CD4-positive, alpha-beta T cell treated with Interleukin-10 for 1 hour (primary cell): ENCODE results near the gene PRR18.
"Not testable (repeated sequence)": the region's sequence is repeated elsewhere in the genome, so short reads cannot be mapped to it uniquely, and the experiment has no call there.

Source experiments
- DNase-seq: peaks from one replicate; pipeline ENCODE4 v3.0.0-alpha.2; 2020

Gene PRR18, protein sequence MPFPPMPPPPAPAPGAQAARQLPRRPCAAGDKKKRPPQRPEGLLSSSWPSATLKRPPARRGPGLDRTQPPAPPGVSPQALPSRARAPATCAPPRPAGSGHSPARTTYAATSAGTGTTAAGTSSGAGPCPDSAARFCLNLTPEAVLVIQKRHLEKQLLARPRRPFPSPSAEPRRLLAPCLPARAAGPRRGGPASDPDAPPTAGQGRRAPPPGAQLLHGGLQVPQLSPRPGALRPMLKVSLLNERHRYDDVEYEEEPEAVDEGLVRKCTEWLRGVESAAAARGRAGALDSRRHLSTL

GRCh38 chr6:166308033-166308768, at the start of gene PRR18:
TSS of gene PRR18 (minus strand) at chr6:166308392. CDS start at chr6:166308142, 250 bp downstream.
- no peak for DNase-seq

DNA sequence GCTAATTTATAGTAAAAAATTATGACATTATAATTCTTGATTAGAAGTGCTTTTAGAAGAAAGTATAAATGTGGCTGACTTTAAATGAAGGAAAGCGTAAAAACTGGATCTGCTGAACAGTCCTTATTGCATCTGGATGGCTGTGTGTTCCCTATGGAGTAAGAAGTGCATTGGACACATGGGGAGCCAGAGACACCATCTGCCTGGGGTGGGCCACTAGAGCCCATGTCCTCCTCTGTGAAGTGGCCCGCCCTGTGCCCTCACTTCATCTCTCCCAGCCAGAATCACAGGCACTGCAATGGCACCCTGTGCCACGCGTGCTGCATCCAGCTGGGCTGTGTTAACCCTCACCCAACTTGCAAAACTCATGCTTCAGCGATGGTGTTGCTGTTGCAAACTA, 47.4 kb upstream of the PRR18 start:
- DNase-seq, result no peak

GRCh38 chr6:166354965-166355364, 46.8 kb upstream of the PRR18 start:
- no peak for DNase-seq

GRCh38 chr6:166354143-166354542, 46.0 kb upstream of the PRR18 start:
- no peak for DNase-seq

DNA sequence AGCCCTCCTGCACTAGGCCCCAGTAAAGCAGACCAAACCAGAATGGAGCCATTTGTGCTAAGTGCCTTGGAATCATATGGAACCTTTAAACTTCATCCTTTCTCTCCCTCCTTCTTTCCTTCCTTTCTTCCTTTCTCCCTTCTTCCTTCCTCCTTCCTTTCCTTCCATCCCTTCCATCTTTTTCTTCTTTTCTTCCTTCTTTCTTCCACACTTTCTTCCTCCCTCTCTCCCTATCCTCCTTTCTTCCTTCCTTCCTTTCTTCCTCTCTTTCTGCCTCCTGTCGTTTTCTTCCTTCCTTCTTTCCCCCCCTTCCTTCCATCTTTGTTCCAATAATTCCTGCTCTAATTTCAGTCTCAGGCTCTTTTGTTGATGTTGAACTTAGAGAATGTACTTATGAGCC, 45.3 kb upstream of the PRR18 start:
- DNase-seq, result no peak

DNA sequence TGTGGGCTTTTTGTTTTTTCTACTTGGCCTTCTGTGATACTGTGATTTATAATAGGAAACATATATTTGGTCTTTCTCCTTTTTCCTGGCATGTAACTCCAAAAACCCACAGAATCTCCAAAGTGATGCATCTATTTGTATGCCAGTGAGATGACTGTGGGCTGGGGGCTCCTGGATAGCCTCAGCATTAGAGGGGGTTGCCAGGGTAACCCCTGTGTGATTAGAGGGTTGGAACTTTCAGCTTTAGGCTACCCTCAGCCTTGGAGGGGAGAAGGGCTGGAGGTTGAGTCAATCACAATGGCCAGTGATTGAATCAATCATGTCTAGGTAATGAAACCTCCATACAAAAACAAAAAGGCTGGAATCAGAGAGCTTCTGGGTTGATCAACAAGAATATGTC, 44.7 kb upstream of the PRR18 start:
- no peak for DNase-seq

GRCh38 chr6:166351715-166352285, 43.6 kb upstream of the PRR18 start:
- DNase-seq, result no peak

DNA sequence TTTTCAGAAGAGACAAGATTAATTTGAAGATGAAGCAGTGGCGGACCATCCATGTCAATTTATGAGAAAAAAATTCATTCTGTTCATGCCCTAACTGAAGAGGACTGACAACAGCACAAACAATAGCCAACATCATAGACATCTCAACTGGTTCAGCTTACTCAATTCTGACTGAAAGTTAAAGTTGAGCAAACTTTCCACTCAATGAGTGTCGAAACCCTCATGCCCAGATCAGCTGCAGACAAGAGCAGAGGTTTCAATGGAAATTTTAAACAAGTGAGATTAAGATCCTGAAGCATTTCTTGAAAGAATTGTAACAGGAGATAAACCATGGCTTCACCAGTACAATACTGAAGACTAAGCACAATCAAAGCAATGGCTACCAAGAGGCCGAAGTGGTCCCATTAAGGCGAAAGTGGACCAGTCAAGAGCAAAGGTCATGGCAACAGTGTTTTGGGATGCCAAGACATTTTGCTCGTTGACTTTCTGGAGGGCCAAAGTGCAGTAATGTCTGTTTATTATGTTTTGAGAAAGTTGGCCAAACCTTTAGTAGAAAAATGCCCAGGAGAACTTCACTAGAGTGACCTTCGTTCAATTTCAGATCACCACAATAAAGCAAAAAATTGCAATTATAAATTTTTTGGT, 40.2 kb upstream of the PRR18 start:
- DNase-seq, result no peak

GRCh38 chr6:166346965-166347364, 38.8 kb upstream of the PRR18 start:
- DNase-seq, result no peak

DNA sequence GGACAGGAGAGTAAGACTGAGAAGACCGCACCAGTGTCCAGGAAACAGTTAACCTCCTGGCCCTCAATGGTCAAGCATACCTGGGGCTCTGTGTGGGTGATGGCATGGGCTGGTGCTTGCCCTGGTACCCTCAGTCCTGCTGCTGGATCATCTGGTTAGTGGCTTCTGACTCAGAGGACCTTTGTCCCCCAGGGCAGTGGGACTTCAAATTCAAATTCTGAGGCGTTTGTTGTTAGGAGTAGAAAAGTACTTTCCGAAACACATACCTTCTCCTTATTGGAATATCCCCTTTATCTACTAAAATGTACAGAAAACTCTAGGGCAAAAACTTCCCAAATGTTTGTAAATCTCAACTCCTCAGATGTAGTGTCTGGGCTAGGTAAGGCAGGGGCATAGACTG, 38.3 kb upstream of the PRR18 start:
- no peak for DNase-seq

- not testable (repeated sequence) for DNase-seq
These were observed 37.5 kb upstream of the PRR18 start for GRCh38 chr6:166345672-166346071.

DNA sequence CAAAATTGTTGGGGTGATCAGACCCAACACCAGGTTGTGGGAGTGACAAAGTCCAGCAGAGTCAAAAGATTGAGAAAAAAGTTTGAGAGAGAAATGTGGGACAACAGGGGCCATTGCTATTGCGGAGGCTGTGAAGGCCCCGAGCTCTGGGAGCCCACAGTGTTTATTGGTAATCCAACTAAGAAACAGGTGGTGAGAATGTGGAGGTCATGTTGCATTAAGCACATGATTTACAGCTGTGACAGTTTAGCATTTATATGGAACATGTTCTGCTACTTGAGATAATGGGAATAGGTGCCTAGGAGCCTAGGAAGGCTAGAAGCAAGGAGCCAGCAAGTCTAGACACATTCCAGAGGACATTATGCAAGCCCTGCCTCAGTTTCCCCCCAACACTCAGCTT, 36.7 kb upstream of the PRR18 start:
- DNase-seq, result not testable (repeated sequence)

GRCh38 chr6:166344240-166344639, 36.0 kb upstream of the PRR18 start:
- DNase-seq, result no peak

- no peak for DNase-seq
These were observed 34.9 kb upstream of the PRR18 start for GRCh38 chr6:166343150-166343487.

GRCh38 chr6:166342349-166343149, 34.4 kb upstream of the PRR18 start, which contains the start of gene SFT2D1:
TSS of gene SFT2D1 (minus strand) at chr6:166342545. CDS start at chr6:166342481, 64 bp downstream.
- peak; percentile 82 for DNase-seq

- DNase-seq, result no peak
These were observed 33.8 kb upstream of the PRR18 start for GRCh38 chr6:166341977-166342348.

DNA sequence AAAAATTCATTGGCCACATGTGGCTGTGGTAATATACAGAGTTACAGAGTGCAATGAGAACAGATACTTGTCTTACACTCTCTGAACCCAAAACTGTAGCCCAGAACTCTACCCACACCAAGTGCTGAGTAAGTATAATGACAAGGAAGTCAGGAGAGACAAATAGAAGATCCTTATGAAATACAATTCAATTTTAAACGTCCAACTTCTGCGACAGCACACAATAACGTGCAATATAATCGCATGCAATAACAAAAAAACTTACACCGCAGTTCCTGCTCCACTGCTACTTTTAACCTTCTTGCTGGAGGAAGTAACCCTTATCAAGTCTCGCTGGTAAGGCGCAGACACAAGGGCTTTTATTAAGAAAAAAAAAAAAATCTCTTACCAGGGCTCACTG, 33.3 kb upstream of the PRR18 start:
- peak; percentile 38 for DNase-seq

DNA sequence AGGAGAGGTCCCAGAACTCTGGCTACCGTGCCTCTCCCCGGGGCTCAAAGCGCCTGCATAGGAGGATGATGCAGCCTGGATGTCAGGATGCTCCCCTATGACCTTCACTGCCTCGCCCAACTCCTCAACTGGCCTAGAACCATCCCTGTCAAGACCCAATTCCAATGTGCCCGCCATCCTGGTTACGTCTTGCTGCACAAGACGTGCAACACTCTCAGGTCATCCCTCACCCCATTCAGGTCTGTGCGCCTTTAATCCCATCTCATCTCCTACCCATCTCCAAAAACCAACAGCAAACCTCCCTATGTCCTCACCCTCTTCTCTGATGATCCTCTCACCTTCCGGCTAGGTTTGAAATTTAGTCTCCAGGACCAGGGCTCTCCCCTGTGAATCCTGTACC, 30.7 kb upstream of the PRR18 start:
- no peak for DNase-seq

GRCh38 chr6:166336847-166337246, 28.7 kb upstream of the PRR18 start:
- DNase-seq, result no peak

- no peak for DNase-seq
These were observed 27.4 kb upstream of the PRR18 start for GRCh38 chr6:166335378-166336302.

DNA sequence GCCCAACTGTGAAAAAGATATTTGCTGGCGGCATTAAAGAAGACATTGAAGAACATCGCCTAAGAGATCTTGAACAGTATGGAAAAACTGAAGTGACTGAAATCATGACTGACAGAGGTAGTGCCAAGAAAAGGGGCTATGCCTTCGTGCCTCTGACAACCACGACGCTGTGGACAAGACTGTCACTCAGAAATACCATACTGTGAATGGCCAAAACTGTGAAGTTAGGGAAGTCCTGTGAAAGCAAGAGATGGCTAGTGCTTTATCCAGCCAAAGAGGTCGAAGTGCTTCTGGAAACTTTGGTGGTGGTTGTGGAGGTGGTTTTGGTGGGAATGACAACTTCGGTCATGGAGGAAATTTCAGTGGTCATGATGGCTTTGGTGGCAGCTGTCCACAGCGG, 26.7 kb upstream of the PRR18 start:
- DNase-seq, result no peak
